ELR (cell line): ENCODE data around the gene DCTN2.

Source experiments
- DNase-seq: peaks from one replicate; pipeline ENCODE4 v3.0.0-alpha.2; 2015; ENCODE audit warnings: low read depth

DCTN2 gene

GRCh38 chr12:57549909-57550640 lies 3.1 kb upstream of the DCTN2 start, which contains the start of gene KIF5A:
Gene KIF5A (plus strand): TSS chr12:57550044. CDS start chr12:57550272, 228 bp downstream.
- peak; percentile 65 for DNase-seq

DNA sequence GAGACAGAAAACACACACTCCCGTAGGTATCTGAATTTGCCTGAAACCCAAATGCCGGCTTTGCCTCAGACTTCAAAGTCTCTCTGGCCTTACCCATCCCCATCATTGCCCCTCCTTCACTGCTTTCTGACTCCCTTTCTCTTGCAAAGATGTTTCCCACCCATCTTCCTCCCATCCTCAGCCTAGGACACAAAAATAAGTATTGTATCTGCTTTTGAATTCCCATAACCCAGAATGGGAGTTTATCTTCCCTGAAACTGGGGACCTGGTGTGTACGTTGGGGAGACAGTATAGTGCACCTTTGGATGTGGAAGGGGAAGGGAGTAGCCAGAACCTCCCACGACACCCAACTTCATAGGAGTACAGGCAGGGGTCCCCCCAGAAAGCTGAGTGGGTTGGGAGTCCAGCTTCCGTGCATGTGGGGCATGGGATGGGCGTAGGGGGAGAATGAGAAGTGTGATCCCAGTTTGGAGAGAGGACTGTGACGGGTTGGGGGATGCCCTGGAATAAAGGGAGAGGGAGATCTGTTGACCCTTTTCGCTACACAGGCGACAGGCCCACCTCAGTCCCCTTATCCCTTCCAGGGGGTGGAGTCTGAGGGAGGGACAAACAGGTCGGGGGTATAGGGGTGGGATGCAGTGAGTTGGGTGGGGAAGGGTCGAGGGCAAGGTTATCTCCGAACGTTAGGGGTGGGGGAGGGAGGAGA lies 2.4 kb upstream of the DCTN2 start:
- DNase-seq, result no peak

GRCh38 chr12:57548488-57548887 lies 1.5 kb upstream of the DCTN2 start:
- DNase-seq, result no peak

- no peak for DNase-seq
Measured at GRCh38 chr12:57548013-57548315, 972 bp upstream of the DCTN2 start.

DNA sequence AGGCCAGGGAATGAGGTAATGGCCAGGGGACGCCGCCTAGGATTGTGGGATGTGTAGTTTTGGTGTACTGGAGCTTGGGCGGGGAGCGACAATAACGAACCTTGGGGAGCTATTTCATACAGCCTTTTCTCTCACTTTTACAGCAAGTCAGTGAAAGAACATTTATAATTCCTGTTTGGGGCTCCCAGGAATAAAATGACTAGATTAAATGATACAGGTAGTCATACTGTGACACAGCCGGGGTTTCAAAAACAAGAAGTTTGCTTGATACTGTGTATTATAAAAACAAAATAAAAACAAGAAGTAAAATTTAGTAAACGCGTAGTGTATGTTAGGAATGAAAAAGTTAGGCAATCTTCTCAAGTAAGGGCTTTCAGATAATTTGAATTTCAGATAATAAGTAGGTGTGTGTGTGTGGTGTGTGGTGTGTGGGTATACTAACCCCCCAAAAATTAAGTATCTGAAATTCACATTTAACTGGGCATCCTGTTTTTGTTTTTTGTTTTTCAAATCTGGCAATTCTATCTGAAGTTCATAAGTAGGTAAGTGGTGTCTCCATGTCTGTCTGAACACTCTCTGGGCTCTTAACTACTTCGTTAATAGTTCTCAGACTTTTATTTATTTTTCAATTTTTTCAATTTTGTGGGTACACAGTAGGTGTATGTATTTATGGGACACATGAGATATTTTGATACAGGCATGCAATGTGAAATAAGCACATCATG lies 458 bp upstream of the DCTN2 start:
- no peak for DNase-seq

DNA sequence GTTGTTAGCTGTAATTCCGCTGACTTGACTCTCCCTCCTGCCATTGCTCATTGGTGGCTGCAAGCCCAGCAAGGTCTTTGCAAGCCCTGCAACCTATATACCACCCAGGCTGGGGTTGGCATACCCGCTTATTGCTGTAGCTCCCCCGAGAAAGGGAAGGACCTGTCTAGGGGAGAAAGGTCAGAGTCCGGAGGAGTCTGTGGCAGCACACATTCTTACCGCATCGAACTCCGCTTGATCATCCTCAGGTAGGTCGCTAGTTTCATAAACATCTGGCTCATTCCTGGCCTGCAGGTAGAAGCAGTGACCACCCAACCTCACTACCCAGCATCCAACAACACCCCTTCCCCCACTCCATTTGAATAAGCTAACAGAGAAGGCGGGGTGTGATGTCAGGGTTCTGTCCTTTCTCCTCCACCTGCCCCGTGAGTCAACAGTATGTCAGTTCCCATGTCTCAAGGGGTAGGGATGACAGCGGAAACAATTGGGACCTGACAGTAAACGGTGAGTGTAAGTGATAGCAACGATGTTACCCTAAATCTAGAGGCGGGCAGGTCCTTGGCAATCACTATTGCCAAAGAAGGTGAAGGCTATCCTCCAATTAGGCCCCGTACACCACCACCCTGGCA lies 1.1 kb downstream of the DCTN2 start:
- peak; percentile 54 for DNase-seq

DNA sequence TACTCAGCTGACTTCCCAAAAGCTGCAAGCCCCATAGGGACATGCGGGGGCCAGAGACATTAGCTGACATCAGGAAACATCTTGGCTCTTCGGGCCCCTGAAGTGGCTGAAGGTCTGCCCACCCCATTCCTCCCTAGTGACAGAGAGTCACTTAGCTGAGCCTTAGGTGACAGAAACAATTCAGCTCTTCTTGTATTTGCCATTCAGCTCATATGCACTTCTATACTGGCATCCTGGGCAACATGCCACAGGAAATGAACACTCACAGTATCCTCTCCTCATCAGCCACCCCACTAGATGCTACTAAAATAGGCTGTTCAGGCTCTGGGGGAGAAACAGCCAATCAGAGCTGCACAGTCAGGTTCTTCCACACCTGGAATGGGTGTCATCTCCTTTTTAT lies 3.4 kb downstream of the DCTN2 start:
- peak; percentile 29 for DNase-seq

DNA sequence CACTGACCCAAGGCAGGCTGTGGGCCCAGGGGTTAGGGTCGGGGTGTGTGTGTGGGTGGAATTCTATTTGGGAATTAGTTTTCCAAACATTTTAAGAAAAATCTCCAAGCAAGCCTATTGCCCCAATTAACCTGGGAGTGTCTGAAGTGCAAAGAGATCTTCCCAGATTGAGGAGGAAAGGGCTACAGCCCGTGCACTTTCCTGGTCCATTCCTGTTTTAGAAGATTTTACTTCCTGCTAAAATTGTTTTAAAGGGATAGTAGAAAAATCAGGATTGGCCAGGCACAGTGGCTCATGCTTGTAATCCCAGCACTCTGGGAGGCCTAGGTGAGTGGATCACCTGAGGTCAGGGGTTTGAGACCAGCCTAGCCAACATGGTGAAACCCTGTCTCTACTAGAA lies 5.3 kb downstream of the DCTN2 start:
- DNase-seq, result no peak

DNA sequence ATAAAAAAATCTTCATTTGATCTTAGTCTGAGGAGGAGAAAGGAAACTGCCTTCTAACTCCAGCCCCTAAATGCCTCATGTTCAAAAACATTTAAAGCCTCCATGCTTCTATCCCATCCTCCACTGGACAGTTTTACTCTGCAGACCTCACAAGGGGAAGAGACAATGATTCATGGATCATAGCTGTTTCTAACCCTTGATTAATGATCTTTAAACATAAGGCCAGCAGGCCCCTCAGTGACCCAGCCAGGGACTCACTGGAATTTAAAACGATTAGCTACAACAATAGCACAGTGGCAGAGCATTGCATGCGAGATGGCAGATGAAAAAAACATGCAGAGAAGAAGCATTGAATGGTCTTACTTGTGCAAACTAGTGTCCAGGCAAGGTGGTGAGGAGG lies 6.0 kb downstream of the DCTN2 start:
- no peak for DNase-seq

GRCh38 chr12:57539134-57539768 lies 7.7 kb downstream of the DCTN2 start:
- no peak for DNase-seq

DNA sequence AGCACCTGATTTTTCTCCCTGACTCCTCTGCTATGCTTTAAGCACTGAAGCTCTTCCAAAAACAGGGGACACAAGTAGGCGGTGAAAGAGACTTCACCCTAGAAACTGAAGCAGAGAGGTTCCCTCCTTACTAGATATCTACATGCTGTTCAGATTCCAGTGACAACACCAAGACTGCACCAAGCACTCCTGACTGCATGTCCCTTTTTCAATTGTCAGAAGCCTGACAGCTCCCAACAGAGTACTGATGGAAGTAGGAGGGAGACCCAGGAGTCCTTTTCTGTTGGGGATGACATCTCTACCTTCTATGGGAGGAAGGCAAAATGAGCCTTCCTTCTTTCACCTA lies 10.4 kb downstream of the DCTN2 start:
- no peak for DNase-seq

DNA sequence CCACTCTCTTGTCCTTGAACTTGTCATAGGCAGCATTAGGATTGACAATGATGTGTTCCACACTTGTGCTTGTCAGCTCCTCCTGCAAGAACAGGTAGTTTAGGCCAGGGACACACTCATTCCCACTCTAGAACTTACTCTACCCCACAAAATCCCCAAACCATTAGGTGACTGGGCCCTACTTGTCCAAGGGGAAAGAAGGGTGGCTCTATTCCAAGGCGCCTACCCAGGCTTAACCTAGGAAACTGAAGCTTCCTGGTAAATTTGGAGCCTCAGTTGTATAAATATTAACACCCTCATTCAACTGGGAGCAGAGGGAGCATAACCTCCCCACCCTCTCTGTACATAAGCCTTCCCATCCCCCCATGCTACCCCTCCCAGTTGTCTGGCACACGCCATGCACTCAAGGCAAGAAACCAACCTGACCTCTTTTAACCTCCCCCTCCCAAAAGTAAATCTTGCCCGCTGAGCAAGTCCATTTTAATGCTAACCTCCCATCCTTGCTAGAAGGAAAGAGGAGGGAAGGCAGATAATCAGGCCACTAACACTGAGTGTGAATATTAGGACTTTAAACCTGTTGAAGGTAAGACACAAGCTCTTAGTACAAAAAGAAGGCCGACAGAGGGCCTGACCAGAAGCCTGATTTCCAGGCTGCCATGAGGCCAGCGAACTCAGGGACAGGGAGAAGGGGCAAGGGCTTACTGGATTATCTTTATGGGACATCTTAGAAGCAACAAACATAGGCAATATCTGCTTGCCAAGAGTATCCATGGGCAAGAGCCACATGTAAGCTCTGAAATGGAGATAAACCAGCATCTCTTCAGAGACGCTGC lies 11.0 kb downstream of the DCTN2 start:
- DNase-seq, result no peak

DNA sequence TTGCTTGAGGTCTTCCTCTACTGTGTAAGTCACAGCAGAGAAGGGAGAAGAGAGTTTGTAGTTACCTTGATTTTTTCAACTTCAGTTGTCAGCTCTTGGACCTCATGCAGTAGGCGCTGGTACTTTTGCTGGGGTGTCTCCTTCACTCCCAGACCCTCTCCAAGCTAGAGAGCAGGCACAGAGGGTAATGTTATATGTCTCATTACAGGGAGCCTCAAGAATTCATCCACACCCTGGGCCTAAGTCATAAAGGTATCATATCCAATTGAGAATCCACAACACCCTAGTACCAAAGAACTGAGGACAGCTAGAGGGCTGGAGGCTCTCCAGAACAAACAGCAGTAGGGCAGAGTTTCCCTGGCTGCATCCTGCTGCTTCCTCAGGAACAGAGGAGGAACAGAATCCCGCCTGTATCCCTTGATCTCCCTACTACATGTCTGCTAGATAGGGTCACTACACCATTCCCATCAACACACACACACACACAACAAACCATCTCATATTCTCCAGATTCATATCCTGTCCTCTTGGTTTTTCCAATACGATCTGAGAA lies 11.9 kb downstream of the DCTN2 start:
- no peak for DNase-seq

- no peak for DNase-seq
Measured at GRCh38 chr12:57534250-57534649, 12.7 kb downstream of the DCTN2 start.

GRCh38 chr12:57533108-57533507 lies 13.9 kb downstream of the DCTN2 start:
- DNase-seq, result no peak

- DNase-seq, result no peak
Measured at GRCh38 chr12:57531836-57532235, 15.2 kb downstream of the DCTN2 start.

DNA sequence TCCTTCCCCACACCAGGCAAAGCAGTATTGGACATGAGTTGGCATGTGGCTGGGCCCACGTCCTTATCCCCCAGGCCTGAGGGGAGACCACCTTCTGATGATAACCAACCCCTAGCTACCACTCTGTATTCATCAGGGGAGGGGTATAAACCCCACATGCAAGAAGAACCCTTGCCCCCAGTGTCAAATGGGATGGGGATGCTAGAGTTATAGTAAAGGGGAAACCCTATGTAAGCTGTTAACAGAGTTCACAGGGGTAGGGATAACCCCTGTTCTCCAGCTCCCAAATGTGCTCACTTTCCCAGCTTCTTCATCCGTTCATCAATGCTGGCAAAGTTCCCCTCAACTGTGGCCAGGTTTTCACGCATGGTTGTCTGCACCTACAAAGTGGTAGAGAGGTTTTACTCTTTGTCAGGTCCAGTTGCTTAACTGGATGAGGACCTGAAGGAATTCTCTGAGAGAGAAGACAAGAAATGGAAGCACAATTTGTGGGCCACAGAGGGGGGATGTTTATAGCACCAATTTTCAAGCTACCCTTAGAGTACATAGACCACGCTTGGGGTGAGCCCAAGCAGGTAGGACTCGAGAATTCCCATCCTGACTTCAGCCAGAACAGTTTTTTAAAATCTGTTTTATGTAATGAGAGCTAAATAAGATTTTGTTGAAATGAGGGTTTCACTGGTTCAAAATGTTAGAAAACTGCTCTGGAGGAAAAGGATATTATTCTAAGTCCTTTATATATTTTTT lies 16.4 kb downstream of the DCTN2 start:
- no peak for DNase-seq

DNA sequence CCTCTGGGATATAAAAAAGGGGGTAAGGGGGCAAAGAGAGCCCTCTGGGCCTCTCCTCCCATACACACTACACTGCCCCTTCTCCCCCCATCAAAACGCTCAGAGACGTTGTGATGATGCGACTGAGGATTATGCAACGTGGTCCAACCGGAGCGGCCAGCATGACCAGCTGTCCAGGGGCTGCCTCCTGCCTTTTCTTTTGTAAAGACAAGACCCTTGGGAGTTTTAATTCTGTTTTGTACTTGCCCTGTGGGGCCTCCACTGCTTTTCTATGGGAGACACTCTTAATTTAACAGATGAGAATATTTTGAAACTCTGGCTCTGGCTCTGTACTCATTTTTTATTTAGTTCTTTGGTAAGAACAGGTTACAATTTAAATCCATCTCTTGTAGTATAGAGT lies 17.2 kb downstream of the DCTN2 start:
- DNase-seq, result no peak

- no peak for DNase-seq
Measured at GRCh38 chr12:57528831-57529555, 18.0 kb downstream of the DCTN2 start.

DNA sequence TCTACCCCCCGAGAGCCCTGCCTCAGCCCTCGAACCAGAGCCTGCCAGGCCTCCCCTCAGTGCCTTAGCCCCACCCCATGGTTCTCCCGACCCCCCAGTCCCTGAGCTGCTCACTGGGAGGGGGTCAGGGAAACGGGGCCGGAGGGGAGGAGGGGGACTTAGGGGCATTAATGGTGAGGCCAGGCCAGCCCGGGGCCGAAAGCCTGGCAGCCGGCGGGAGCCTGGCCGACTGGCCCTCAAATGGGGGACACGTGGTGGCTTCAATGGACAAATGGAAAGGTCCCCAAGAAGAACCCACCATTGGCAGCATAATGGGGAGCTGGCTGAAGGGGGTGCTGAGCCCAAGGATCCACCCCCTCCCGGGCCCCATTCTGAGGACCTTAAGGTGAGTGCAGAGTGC lies 18.8 kb downstream of the DCTN2 start:
- no peak for DNase-seq
